Ishikawa (cell line): ENCODE data around the gene VEGFA.

ENCODE experiments used
- CEBPB ChIP-seq: IDR thresholded peaks from 2 replicates; pipeline ENCODE4 v1.6.1; 2012
- CREB1 ChIP-seq: IDR thresholded peaks from 2 replicates; pipeline ENCODE4 v1.6.1; 2012; ENCODE audit warnings: low read depth
- EGR1 ChIP-seq: IDR thresholded peaks from 2 replicates; pipeline ENCODE4 v1.6.1; 2012
- EP300 ChIP-seq: IDR thresholded peaks from 2 replicates; pipeline ENCODE4 v1.6.1; 2012; ENCODE audit warnings: borderline replicate concordance
- FOXM1 ChIP-seq: IDR thresholded peaks from 2 replicates; pipeline ENCODE4 v1.6.1; 2012; ENCODE audit warnings: low read depth, borderline replicate concordance
- MAX ChIP-seq: IDR thresholded peaks from 2 replicates; pipeline ENCODE4 v1.6.1; 2012
- NFIC ChIP-seq: IDR thresholded peaks from 2 replicates; pipeline ENCODE4 v1.6.1; 2012
- RAD21 ChIP-seq: IDR thresholded peaks from 2 replicates; pipeline ENCODE4 v1.6.1; 2012; ENCODE audit warnings: low read depth
- REST ChIP-seq: IDR thresholded peaks from 2 replicates; pipeline ENCODE4 v1.6.1; 2012; ENCODE audit warnings: low read depth, mild to moderate bottlenecking
- TAF1 ChIP-seq: IDR thresholded peaks from 2 replicates; pipeline ENCODE4 v1.6.1; 2012; ENCODE audit warnings: low read depth, mild to moderate bottlenecking
- TCF12 ChIP-seq: IDR thresholded peaks from 2 replicates; pipeline ENCODE4 v1.6.1; 2012; ENCODE audit warnings: low read depth
- TEAD4 ChIP-seq: IDR thresholded peaks from 2 replicates; pipeline ENCODE4 v1.6.1; 2012
- USF1 ChIP-seq: IDR thresholded peaks from 2 replicates; pipeline ENCODE4 v1.6.1; 2012
- YY1 ChIP-seq: IDR thresholded peaks from 2 replicates; pipeline ENCODE4 v1.6.1; 2012; ENCODE audit warnings: low read depth
- ZBTB7A ChIP-seq: IDR thresholded peaks from 2 replicates; pipeline ENCODE4 v1.6.1; 2012; ENCODE audit warnings: low read depth

The VEGFA gene

GRCh38 chr6:43784049-43784855 is 14.2 kb downstream of the VEGFA start:
- no peak for TF ChIP-seq USF1
- TF ChIP-seq RAD21: no peak
- TF ChIP-seq MAX: no peak
- no peak for TF ChIP-seq TEAD4
- TF ChIP-seq EGR1: no peak
- no peak for TF ChIP-seq NFIC
- TF ChIP-seq CEBPB: no peak
- TF ChIP-seq FOXM1: no peak

GRCh38 chr6:43785220-43785752 is 15.3 kb downstream of the VEGFA start:
- no peak for TF ChIP-seq REST
- no peak for TF ChIP-seq EGR1
- TF ChIP-seq USF1: no peak
- TF ChIP-seq CEBPB: no peak
- TF ChIP-seq YY1: no peak
- TF ChIP-seq MAX: no peak
- no peak for TF ChIP-seq RAD21
- TF ChIP-seq CREB1: no peak
- no peak for TF ChIP-seq TAF1
- no peak for TF ChIP-seq EP300
- no peak for TF ChIP-seq ZBTB7A
- no peak for TF ChIP-seq FOXM1
- TF ChIP-seq NFIC: no peak
- TF ChIP-seq TEAD4: no peak
- TF ChIP-seq TCF12: no peak

- TF ChIP-seq EP300: no peak
- TF ChIP-seq NFIC: no peak
- no peak for TF ChIP-seq TAF1
- TF ChIP-seq RAD21: no peak
- no peak for TF ChIP-seq TEAD4
- no peak for TF ChIP-seq EGR1
- TF ChIP-seq USF1: no peak
- no peak for TF ChIP-seq TCF12
- no peak for TF ChIP-seq CREB1
- TF ChIP-seq MAX: no peak
- no peak for TF ChIP-seq YY1
- no peak for TF ChIP-seq REST
- TF ChIP-seq CEBPB: no peak
- no peak for TF ChIP-seq FOXM1
- no peak for TF ChIP-seq ZBTB7A
Measured at GRCh38 chr6:43785904-43786303, 15.9 kb downstream of the VEGFA start.

GRCh38 chr6:43786664-43787329 is 16.8 kb downstream of the VEGFA start:
- TF ChIP-seq EGR1: no peak
- TF ChIP-seq CREB1: no peak
- TF ChIP-seq REST: no peak
- no peak for TF ChIP-seq NFIC
- no peak for TF ChIP-seq ZBTB7A
- TF ChIP-seq EP300: no peak
- TF ChIP-seq CEBPB: no peak
- TF ChIP-seq RAD21: no peak
- TF ChIP-seq MAX: no peak
- no peak for TF ChIP-seq FOXM1
- TF ChIP-seq TCF12: no peak
- TF ChIP-seq USF1: no peak
- TF ChIP-seq TEAD4: no peak
- TF ChIP-seq YY1: no peak
- TF ChIP-seq TAF1: no peak
